Measurements from ENCODE around the gene ASIC5. TPM values are rescaled to one million over a fixed set of nuclear protein-coding genes. Genes with fewer than 3 reads are reported as not detected.

The ASIC5 gene
- total and polyA plus RNA-seq, 2 of the 4 experiments (the other 2 are of a cell fraction), result not detected

DNA sequence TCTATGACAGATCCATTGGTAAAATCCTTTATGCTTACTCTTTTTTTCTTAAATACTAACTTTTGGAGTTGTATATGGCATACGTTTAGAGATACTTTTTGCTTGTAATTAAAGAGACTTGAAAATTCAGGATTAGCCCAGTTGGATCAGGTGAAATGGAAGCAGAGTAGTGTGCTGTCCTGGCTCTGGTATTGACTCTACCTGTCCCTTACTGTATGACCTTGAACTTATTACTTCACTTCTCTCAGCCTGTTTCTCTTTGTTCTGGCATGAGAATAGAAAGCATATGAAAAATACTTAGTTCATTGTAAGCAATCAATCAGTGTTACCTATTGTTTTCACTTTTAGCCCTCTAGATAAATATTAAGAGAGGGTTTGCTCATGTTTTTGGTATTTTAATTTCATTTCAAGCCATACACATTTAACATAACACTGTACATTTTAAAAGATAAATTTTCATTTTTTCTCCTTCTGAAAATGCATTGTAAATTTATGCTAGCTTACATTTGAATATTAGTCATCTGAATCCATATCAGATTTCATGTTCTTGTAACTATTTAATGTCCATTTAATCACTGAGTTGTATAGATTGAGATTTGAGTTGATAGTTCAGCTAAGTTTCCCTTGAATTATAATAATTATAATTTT, 71.4 kb downstream of the ASIC5 start:
- H4K20me1 ChIP-seq (ENCODE audit: insufficient read depth, low read length), result no peaks in the 10 kb centered on the region
- H3K4ac ChIP-seq (ENCODE audit: low read depth, low read length), result no peak overlapping the region
- no TSS peak for BruUV-seq (replicated peaks)
- H2AFZ ChIP-seq (replicated peaks; ENCODE audit: low read length, poor library complexity), result no peak overlapping the region
- ATAC-seq (ENCODE audit: low read depth) (no peak), DNase-seq (no peak)
- intact Hi-C loops (cut with micrococcal nuclease), result no loop called here
- no peak overlapping the region for H2BK15ac ChIP-seq (ENCODE audit: low read depth, low read length)
- H3K56ac ChIP-seq (ENCODE audit: extremely low read depth, insufficient read depth, low read length), result no peak overlapping the region
- H3K36me3 ChIP-seq (ENCODE audit: control insufficient read depth, insufficient read depth, low read length), result peaks cover under 1% of the 10 kb centered on the region; the same call in 1 of the 2 replicates
- no peak overlapping the region for H2BK20ac ChIP-seq (ENCODE audit: low read depth, low read length)
- H3K18ac ChIP-seq (ENCODE audit: low read depth, low read length), result no peak overlapping the region
- H2BK120ac ChIP-seq (ENCODE audit: low read depth, low read length), result no peak overlapping the region
- no peak overlapping the region for H3K9ac ChIP-seq (ENCODE audit: low read depth, low read length)
- no peak for TF ChIP-seq POLR2A (IDR thresholded peaks at IDR 0.05; ENCODE audit: low read depth, low read length)
- TF ChIP-seq RAD21 (IDR thresholded peaks at IDR 0.05; ENCODE audit: low read length), result no peak
- no peak overlapping the region for H3K14ac ChIP-seq (replicated peaks; ENCODE audit: low read depth, low read length)
- H3K27me3 ChIP-seq (ENCODE audit: control insufficient read depth, insufficient read depth, low read length), result no peaks in the 10 kb centered on the region
- H3K9me1 ChIP-seq (ENCODE audit: insufficient read depth, low read length), result peaks cover 2% of the 10 kb centered on the region; the same call in 1 of the 2 replicates
- ChIA-PET POLR2A (ENCODE audit: unreplicated experiment) (no interaction called here), CTCF (interaction anchor here (1.0 to 1.6 kb wide), 3 partner anchors 157 to 233 kb away, joined by 3 to 4 read pairs (median 3); no protein-coding TSS in a partner anchor)
- no peak overlapping the region for H4K8ac ChIP-seq (ENCODE audit: low read depth in 2 of 2, low read length in 2 of 2)
- dilution Hi-C loops (cut with HindIII; ENCODE audit: low sequenced_read_pairs, unreplicated experiment), result no loop called here
- H3K4me1 ChIP-seq (ENCODE audit: control insufficient read depth, insufficient read depth, low read length), result peaks cover 2% of the 10 kb centered on the region; the same call in 1 of the 2 replicates
- H3K9me3 ChIP-seq (ENCODE audit: control insufficient read depth, insufficient read depth, low read length), result no peaks in the 10 kb centered on the region
- no peak overlapping the region for H3K4me2 ChIP-seq (ENCODE audit: low read depth, low read length)
- no peak overlapping the region for H4K91ac ChIP-seq (ENCODE audit: insufficient read depth, low read depth, low read length)
- H3K27ac ChIP-seq (ENCODE audit: insufficient read depth, low read length), result no peak overlapping the region
- no peaks in the 10 kb centered on the region for H3K79me1 ChIP-seq (ENCODE audit: low read depth in 1 of 2, low read length in 2 of 2)
- no peak overlapping the region for H4K5ac ChIP-seq (ENCODE audit: low read depth, low read length)
- H3K4me3 ChIP-seq (ENCODE audit: insufficient read depth, low read depth, low read length), result no peak overlapping the region
- H2BK5ac ChIP-seq (ENCODE audit: low read depth, low read length, poor library complexity, severe bottlenecking), result no peak overlapping the region
- WGBS, 2 experiments (ENCODE audit: extremely low coverage in 2 of 2, insufficient read length in 1 of 2), result no CpG with 5 or more reads among the region's 1 CpG
- H3K23ac ChIP-seq (ENCODE audit: low read depth, low read length), result no peak overlapping the region
- H2AK9ac ChIP-seq (replicated peaks; ENCODE audit: low read depth, low read length, poor library complexity), result no peak overlapping the region
- H2AK5ac ChIP-seq (ENCODE audit: low read depth, low read length), result no peak overlapping the region
- in situ Hi-C loops (cut with MboI; ENCODE audit: low sequenced_read_pairs), result loop anchor here (5.0 to 25.0 kb wide), 3 partner anchors 392 to 982 kb away; no protein-coding TSS in a partner anchor
